Mammary epithelial cell (primary cell): ENCODE data around the gene CACNB1.

Source experiments
- CTCF ChIP-seq, 2 donors: IDR thresholded peaks in 1 of 2; conservative IDR thresholded peaks in 1 of 2; 2 replicates each; pipeline ENCODE4 v1.5.1; 2011 to 2012; ENCODE audit warnings: inconsistent platforms in 2 of 2, low read length in 2 of 2, mild to moderate bottlenecking in 2 of 2, control low read depth in 1 of 2, low read depth in 1 of 2; ENCODE audit not compliant: insufficient read depth in 1 of 2; ENCODE audit errors: extremely low read depth in 1 of 2
- EZH2 ChIP-seq: IDR thresholded peaks from 2 replicates; pipeline ENCODE4 v1.6.1; 2012; ENCODE audit warnings: low read length, inconsistent platforms, borderline replicate concordance

- TF ChIP-seq CTCF (conservative IDR thresholded peaks at IDR 0.05 in 1 of 2, IDR thresholded peaks at IDR 0.05 in 1 of 2; ENCODE audit: extremely low read depth in 1 of 2, insufficient read depth in 1 of 2, low read depth in 1 of 2, low read length in 2 of 2) (no peak), EZH2 (no peak)
These were observed 62.6 kb downstream of the CACNB1 start for GRCh38 chr17:39134878-39135277.
